Esophagus mucosa (tissue), 1 donor: ENCODE measurements around the gene SLC17A7. TPM values are rescaled to one million over a fixed set of nuclear protein-coding genes. Genes with fewer than 3 reads are reported as not detected.

Experiments used
- ATAC-seq: fragments of 200-7000 bp; cut with Tn5 transposase; one replicate; pipeline ENCODE4 v1.9.1; 2020
- total RNA-seq: library from RNA; stranded (reverse); gene quantifications from one replicate; pipeline ENCODE4 v1.2.4, GENCODE V29; 2023
- donor health status: DM: yes; HTN: yes; CAD: no.

Gene SLC17A7
- total RNA-seq, 1 donor from 2014 or later: not detected

GRCh38 chr19:49443366-49444099 is 2.2 kb upstream of the SLC17A7 start:
- peak; percentile 86 for ATAC-seq

DNA sequence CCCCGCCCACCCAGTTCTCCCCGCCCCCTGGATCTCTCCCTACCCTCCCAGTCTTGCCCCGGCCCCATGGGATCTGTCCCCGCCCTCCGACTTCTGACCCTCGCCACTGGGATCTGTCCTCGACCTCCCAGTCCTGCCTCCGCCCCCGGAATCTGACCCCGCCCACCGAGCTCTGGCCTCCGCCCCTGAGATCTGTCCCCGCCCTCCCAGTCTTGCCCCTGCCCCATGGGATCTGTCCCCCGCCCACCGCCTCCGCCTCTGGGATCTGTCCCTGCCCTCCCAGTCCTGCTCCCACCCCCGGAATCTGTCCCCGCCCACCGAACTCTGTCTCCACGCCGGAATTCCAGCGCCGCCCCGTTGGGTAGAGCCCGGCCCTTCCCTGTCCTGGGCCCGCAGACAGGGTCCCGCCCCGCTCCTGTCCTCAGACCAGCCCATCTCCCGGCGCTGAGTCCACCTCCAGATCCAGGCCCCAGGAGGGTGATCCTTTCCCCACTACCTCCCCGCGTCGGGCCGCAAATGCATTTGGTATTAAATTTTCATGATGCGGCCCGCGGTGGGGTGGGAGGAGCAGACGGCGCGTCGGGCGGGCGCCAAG is 1.5 kb upstream of the SLC17A7 start:
- peak; percentile 69 for ATAC-seq

DNA sequence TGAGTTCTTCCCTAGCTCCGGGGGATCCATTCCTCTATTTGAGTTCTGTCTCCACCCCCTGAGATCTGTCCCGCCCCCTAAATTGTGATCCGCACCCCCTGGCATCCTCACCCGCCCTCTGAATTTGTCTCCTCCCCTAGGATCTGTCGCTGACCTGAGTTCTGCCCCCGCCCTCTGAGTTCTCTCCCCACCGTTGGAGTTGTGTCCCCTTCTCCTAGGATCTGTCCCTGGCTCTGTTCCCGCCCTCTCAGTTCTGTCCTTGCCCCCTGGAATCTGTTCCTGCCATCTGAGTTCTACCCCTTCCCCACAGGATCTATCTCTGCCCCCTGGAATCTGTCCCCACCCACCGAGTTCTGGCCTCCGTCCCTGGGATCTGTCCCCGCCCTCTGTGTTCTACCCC is 1.0 kb upstream of the SLC17A7 start:
- ATAC-seq: no peak

DNA sequence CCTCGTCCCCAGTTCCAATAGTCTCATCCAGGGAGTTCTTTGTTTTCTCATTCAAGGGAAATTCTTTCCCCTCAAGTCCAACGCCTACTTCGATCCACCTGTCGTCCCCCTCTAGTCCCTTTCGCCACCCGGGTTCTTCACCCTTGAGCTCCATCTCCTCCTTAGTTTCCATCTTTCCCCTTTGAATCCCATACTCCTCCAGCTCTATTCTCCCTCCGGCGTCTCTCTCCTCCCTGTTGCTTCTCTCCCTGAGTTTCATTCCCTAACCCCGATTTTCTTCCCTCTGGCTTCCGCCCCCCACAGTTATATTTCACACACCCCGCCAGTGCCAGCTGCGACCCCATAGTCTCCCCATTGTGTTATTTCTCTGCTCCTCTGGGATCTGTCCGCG is 628 bp upstream of the SLC17A7 start:
- no peak for ATAC-seq

- no peak for ATAC-seq
These were observed 703 bp downstream of the SLC17A7 start for GRCh38 chr19:49440439-49441209.

DNA sequence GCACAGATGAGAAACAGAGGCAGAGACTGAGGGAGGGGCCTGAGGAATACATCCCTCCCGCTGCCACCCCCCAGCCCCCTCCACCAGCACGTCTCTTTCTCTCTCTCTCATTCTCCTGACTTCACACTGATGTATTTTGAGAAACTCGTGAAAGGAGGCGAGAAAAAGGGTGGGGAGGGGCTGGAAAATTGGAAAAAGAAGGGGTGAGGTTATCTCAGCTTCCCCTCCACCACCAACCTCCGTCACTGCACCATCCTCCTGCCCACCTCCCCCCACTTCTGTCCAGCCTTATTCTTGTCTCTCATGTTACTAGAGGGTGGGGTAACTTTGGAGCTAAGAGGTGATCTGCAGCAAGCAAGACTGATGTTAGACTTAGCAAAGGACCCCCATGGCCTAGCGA is 1.5 kb downstream of the SLC17A7 start:
- ATAC-seq: no peak

GRCh38 chr19:49438261-49438660 is 3.1 kb downstream of the SLC17A7 start:
- no peak for ATAC-seq

DNA sequence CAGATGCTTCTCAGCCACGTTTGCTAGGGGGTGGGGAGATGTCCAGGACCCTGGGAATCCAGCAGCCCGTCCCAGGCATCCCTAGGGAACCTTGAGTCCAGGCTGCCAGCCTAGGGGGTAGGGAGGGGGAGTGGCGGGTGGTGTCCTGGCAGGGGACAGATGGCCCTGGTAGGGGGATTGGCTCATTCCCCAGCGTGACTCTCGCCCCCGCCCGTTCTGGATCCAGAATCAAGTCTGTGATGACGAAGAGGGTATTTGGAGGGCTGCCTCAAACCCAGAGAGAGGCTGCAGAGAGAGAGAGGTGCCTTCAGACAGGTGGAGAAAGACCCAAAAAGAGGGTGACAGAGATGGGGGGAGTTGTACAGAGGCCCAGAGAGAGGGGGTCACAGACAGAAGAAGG is 4.1 kb downstream of the SLC17A7 start:
- no peak for ATAC-seq

DNA sequence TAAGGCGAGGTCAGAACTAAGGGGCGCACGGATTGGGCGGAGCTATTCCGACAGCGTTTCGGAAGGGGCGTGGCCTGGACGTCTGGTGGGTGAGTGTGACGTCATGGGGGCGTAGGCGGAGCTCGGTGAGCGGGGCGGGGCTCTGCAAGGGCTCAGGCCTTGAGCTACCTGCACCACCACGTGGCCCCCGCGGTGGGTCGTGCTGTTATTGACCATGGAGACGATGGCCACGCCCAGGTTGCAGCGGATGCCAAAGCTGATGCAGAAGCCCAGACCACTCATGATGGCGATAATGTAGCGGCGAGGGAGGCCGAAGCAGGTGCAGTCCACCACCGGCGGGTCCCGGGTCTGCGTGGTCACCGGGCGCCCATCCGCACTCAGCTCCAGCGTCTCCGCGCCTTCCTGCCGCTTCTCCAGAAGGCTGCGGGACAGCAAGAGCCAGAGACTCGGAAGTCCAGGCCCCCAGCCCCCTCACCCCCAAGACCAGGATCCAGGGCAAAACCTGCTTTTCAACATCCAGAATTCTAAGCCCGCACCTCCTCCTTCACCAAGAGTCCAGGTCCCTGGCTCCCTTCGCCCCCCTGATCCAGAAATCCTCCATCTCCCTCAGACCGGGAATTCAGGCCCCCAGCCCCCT is 4.8 kb downstream of the SLC17A7 start:
- no peak for ATAC-seq

GRCh38 chr19:49435670-49436069 is 5.7 kb downstream of the SLC17A7 start:
- ATAC-seq: no peak

DNA sequence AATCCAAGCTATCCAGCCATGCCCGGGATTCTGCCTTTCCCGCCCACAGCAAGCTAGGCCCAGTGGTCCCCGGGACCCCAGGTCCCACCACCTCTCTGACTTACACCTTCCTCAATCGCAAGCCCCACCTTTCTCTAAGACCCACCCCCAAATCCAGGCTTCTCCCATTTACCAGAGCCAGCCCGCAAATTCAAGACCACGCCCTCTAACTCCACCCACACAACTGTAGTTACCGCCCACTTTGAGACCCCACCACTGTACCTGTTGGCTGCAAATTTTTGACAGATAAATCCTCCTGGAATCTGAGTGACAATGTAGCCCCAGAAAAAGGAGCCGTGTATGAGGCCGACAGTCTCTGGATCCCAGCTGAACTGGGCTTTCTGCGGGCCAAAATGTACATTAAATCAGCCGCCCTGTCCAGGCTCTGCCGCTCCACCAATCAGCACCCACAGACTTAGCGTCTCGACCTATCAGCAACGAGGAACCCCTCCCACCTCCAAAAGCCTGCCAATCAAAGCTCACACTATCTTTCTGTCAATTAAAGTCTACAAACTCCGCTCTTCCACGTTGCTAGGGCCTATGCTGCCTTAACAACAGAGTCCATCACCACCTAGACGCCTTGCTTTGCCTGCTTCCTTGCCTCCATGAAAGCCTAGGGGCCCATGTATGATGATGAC is 6.3 kb downstream of the SLC17A7 start:
- ATAC-seq: no peak

DNA sequence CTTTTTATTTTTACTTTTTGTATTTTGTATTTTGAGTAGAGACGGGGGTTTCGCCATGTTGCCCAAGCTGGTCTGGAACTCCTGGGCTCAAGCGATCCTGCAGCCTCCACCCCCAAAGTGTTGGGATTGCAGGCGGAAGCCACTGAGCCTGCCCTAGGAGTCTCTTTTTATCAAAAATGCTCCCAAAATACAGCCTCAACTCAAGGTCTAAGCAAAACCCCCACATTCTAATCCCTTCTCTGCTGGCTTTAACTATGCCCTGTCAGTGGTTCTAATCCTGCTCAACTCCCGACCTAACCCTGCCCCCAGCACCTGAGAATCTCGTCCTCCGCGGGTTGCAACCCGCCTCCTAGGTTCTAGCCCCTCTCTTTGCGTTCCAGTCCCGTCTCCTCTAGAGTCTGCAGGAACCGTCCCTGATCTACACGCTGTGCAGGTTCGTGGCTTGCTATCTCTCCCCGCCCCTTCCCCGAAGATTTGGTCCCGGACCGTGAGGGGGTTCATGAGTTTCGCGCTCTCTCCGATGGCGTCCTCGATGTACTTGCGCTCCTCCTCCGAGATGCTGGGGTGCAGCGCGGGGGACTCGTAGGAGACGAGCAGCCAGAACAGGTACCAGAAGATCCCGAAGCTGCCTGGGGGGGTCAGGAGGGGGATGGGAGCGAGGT is 8.0 kb downstream of the SLC17A7 start:
- no peak for ATAC-seq

DNA sequence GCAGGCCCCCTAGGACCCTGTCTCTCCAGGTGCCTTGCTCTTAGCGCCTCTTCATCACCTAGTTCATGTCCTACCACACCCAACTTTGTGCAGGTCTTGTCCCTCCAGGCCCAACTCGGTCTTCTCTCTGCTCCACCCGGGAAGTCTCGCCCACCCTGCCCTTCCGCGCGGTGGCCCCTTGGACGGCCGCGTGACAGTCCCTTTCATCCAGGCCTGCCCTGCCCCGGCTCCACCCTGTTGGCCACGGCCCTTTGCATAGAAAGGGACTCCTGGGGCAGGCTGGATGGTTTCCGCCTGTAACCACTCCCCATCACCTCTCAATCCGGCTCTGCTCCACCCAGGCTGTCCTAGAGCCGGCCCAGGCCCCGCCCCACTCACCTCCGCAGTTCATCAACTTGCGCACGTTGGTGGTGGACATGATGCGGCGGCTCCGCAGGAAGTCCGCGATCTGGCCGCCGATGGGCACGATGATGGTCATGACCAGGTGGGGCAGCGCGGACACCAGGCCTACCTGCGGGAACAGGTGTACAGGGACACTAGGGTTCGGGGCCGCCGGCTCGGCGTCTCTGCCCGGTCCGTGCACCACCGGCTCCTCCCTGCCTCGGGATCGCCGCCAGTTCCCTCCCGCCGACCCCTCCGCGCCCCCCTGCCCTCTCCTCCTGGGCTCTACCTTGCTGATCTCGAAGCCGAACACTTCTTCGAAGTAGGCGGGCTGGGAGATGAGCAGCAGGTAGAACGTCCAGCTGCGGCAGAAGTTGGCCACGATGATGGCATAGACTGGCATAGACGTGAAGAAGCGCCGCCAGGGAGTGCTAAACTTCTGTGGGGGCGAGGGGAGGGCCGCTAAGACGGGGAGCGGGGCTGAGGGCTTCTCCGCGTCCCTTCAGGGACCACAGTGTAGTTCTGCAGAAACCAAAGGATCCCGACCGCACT is 8.9 kb downstream of the SLC17A7 start:
- ATAC-seq: peak; percentile 68

DNA sequence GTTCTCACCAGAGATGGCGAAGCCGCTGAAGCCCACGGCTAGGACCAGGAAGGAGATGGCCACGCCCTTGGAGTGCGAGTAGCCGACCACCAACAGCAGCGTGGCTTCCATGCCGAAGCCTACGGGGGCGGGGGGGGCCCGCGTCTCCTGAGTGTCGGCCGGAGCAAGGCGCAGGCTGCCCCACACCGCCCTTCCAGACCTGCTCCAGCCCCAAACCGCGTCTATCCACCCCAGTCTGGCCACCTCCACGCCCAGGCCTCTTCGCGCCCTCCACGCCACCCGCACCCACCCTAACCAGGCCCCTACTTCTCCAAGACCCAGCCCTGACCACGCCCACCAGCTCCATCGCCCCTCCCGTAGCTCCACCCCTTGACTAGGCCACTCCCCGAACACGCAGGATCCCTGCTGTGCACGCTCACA is 10.0 kb downstream of the SLC17A7 start:
- no peak for ATAC-seq

- peak; percentile 6 for ATAC-seq
These were observed 10.5 kb downstream of the SLC17A7 start for GRCh38 chr19:49430678-49431329.

GRCh38 chr19:49430172-49430677 is 11.1 kb downstream of the SLC17A7 start:
- ATAC-seq: no peak

- no peak for ATAC-seq
These were observed 12.5 kb downstream of the SLC17A7 start for GRCh38 chr19:49428547-49429451.

GRCh38 chr19:49427855-49428546 is 13.3 kb downstream of the SLC17A7 start:
- no peak for ATAC-seq
